Testis (tissue), 3 donors: ENCODE data around the gene COPG2. TPM values are rescaled to one million over a fixed set of nuclear protein-coding genes. Genes with fewer than 3 reads are reported as not detected.

Source experiments
- DNase-seq: peaks from one replicate; pipeline ENCODE4 v3.0.0-alpha.2; 2019
- H3K27ac ChIP-seq, 2 donors: fragments of 200-600 bp; sonication (generic); one replicate each; pipeline ENCODE4 v1.5.1; 2019
- H3K27me3 ChIP-seq: fragments of 200-600 bp; sonication (generic); one replicate; pipeline ENCODE4 v1.5.1; 2019
- H3K36me3 ChIP-seq: fragments of 200-600 bp; sonication (generic); one replicate; pipeline ENCODE4 v1.5.1; 2017; ENCODE audit warnings: low read depth; ENCODE audit errors: missing control alignments
- H3K4me1 ChIP-seq: fragments of 200-600 bp; sonication (generic); one replicate; pipeline ENCODE4 v1.5.1; 2019
- H3K4me3 ChIP-seq, 2 donors: fragments of 200-600 bp; sonication (generic); one replicate each; pipeline ENCODE4 v1.5.1; 2017 to 2019
- H3K9me3 ChIP-seq: fragments of 200-600 bp; sonication (generic); one replicate; pipeline ENCODE4 v1.5.1; 2017
- CTCF ChIP-seq, 3 experiments: fragments of 450-650 bp in 2 of 3; fragments of 200-600 bp in 1 of 3; sonication (generic) in 1 of 3; IDR thresholded peaks; one replicate each; pipeline ENCODE4 v1.5.1; 2016 to 2019; ENCODE audit warnings: antibody characterized with exemption in 3 of 3, mild to moderate bottlenecking in 2 of 3, moderate library complexity in 1 of 3
- POLR2A ChIP-seq: fragments of 450-650 bp; IDR thresholded peaks from one replicate; pipeline ENCODE4 v1.6.1; 2017; ENCODE audit warnings: antibody characterized with exemption, mild to moderate bottlenecking, moderate library complexity
- WGBS, 2 donors: methylation state at CpG; one replicate each; pipeline ENCODE4 v1.1.5; 2018; 5-methylcytosine and 5-hydroxymethylcytosine counted together
- intact Hi-C: fragments of 100-400 bp; cut with DNase I; formaldehyde crosslinking; loops from one replicate; pipeline ENCODE4 v1.15.1; 2023; ENCODE audit warnings: low total_unique reads
- polyA plus RNA-seq: library from polyadenylated mRNA; stranded (reverse); fragments of 350-450 nt; fragmentation: Illumina TruSeq; extraction: RNeasy Lipid Tissue Mini Kit (QIAGEN cat#74804); gene quantifications from one replicate; pipeline ENCODE4 v1.2.3, GENCODE V29; 2014; ENCODE audit warnings: low read depth, low replicate concordance; ENCODE audit not compliant: insufficient read depth
- total RNA-seq, 2 donors: library from RNA; depleted of rRNA; stranded (reverse); fragments of >200 nt; gene quantifications; one replicate each; pipeline ENCODE4 v1.2.3, GENCODE V29; 2016

COPG2 gene
- total and polyA plus RNA-seq, 3 donors from 2014 or later, result 41.8 to 51.0 (median 44.2) TPM

GRCh38 chr7:130566168-130566897 is 102.2 kb downstream of the COPG2 start:
- H3K27me3 ChIP-seq, result no peaks in the 10 kb centered on the region
- H3K4me1 ChIP-seq, result no peaks in the 10 kb centered on the region
- TF ChIP-seq POLR2A (no peak), CTCF (IDR thresholded peaks at IDR 0.05) (no peak)
- peak; percentile 91 for DNase-seq
- no peak overlapping the region for H3K4me3 ChIP-seq
- H3K9me3 ChIP-seq, result no peaks in the 10 kb centered on the region
- peak overlapping the region; percentile 71 to 76 for H3K27ac ChIP-seq
- H3K36me3 ChIP-seq, result no peaks in the 10 kb centered on the region
- 58 to 69% methylated on average over 9 of the region's 9 CpGs for WGBS, 2 donors
- intact Hi-C loops, result no loop called here

- 62 to 73% methylated on average over 1 of the region's 1 CpG for WGBS, 2 donors
- Histone ChIP-seq H3K9me3 (no peaks in the 10 kb centered on the region), H3K27ac (no peak overlapping the region), H3K36me3 (no peaks in the 10 kb centered on the region), H3K27me3 (no peaks in the 10 kb centered on the region), H3K4me1 (no peaks in the 10 kb centered on the region), H3K4me3 (no peak overlapping the region)
- TF ChIP-seq CTCF (IDR thresholded peaks at IDR 0.05) (no peak), POLR2A (no peak)
- intact Hi-C loops, result no loop called here
- DNase-seq, result no peak
Observed at GRCh38 chr7:130560972-130561371, 107.6 kb downstream of the COPG2 start.

- WGBS, 2 donors, result 79 to 98% methylated on average over 2 of the region's 2 CpGs
- no peak overlapping the region for H3K27ac ChIP-seq
- H3K4me1 ChIP-seq, result no peaks in the 10 kb centered on the region
- intact Hi-C loops, result no loop called here
- H3K9me3 ChIP-seq, result no peaks in the 10 kb centered on the region
- no peaks in the 10 kb centered on the region for H3K27me3 ChIP-seq
- no peaks in the 10 kb centered on the region for H3K36me3 ChIP-seq
- no peak overlapping the region for H3K4me3 ChIP-seq
- no peak for DNase-seq
- TF ChIP-seq POLR2A (no peak), CTCF (IDR thresholded peaks at IDR 0.05) (no peak)
Observed at GRCh38 chr7:130559184-130559583, 109.4 kb downstream of the COPG2 start.

GRCh38 chr7:130554481-130554880 is 114.1 kb downstream of the COPG2 start:
- Histone ChIP-seq H3K27me3 (no peaks in the 10 kb centered on the region), H3K27ac (no peak overlapping the region), H3K4me1 (no peaks in the 10 kb centered on the region), H3K36me3 (no peaks in the 10 kb centered on the region), H3K9me3 (no peaks in the 10 kb centered on the region), H3K4me3 (no peak overlapping the region)
- WGBS, 2 donors, result 68 to 82% methylated on average over 3 of the region's 3 CpGs
- intact Hi-C loops, result no loop called here
- TF ChIP-seq POLR2A (no peak), CTCF (IDR thresholded peaks at IDR 0.05) (no peak)
- no peak for DNase-seq
